A549 (cell line): ENCODE data around the gene ZNF532. TPM values are rescaled to one million over a fixed set of nuclear protein-coding genes. Genes with fewer than 3 reads are reported as not detected.
A peak's percentile ranks its signal among the peaks of the same experiment; 100 is the strongest.

Source experiments
- ATAC-seq, 2 experiments: fragments of 200-7000 bp in 1 of 2; fragments of >200 bp in 1 of 2; cut with Nextera tagmentation in 1 of 2; cut with Tn5 transposase in 1 of 2; 3 replicates each; pipeline versions ENCODE4 v1.8.0 to v1.9.1; 2018 to 2020; ENCODE audit warnings: mild to moderate bottlenecking in 1 of 2, moderate library complexity in 1 of 2
- CTCF ChIA-PET: fragments of 300-600 bp; sonication (Branson Sonifier 250); formaldehyde crosslinking; extraction: SDS; loops from one replicate; lab custom pipeline; 2021; ENCODE audit warnings: antibody characterized with exemption, inconsistent platforms; lab: Yijun Ruan, JAX
- POLR2A ChIA-PET: fragments of 350-600 bp; formaldehyde crosslinking; extraction: SDS; loops from one replicate; lab custom pipeline; 2021; ENCODE audit warnings: antibody characterized with exemption, inconsistent platforms; lab: Yijun Ruan, JAX
- DNase-seq, 2 experiments: peaks; one replicate each; pipeline versions ENCODE4 v3.0.0 to v3.0.0-alpha.2; 2011 to 2016; ENCODE audit warnings: low read depth in 1 of 2, low spot score in 1 of 2
- FAIRE-seq: peaks from 2 replicates; lab custom pipeline; 2011; peaks lifted over from hg19 to GRCh38; lab: Jason Lieb, UNC
- H3K27ac ChIP-seq, 2 experiments: fragments of >200 bp; sonication (Bioruptor Twin); formaldehyde crosslinking; 3 replicates each; pipeline ENCODE4 v1.5.1; 2016 to 2017
- H3K4me1 ChIP-seq: fragments of >200 bp; sonication (Bioruptor Twin); formaldehyde crosslinking; 3 replicates; pipeline ENCODE4 v1.6.1; 2016
- H3K4me2 ChIP-seq: fragments of >200 bp; sonication (Bioruptor Twin); formaldehyde crosslinking; 3 replicates; pipeline ENCODE4 v1.6.1; 2016
- H3K4me3 ChIP-seq: fragments of >200 bp; sonication (Bioruptor Twin); formaldehyde crosslinking; 3 replicates; pipeline ENCODE4 v1.5.1; 2016
- H3K9me3 ChIP-seq: fragments of >200 bp; sonication (Bioruptor Twin); formaldehyde crosslinking; 3 replicates; pipeline ENCODE4 v1.6.1; 2016
- BHLHE40 ChIP-seq: IDR thresholded peaks from 2 replicates; pipeline ENCODE4 v1.6.1; 2012; ENCODE audit warnings: low read depth, low read length, inconsistent platforms
- CBX8 ChIP-seq: fragments of 200-600 bp; sonication (generic); IDR thresholded peaks from 2 replicates; pipeline ENCODE4 v1.6.1; 2016
- CHD4 ChIP-seq: fragments of 200-600 bp; sonication (generic); IDR thresholded peaks from 2 replicates; pipeline ENCODE4 v1.6.1; 2016; ENCODE audit warnings: antibody characterized with exemption, mild to moderate bottlenecking, borderline replicate concordance
- CTCF ChIP-seq: fragments of >200 bp; sonication (Bioruptor Twin); formaldehyde crosslinking; IDR thresholded peaks from 3 replicates; pipeline ENCODE4 v1.5.1; 2016
- E2F6 ChIP-seq: IDR thresholded peaks from 2 replicates; pipeline ENCODE4 v1.6.1; 2012; ENCODE audit warnings: low read depth, borderline replicate concordance
- EHF ChIP-seq: fragments of 250-450 bp; sonication (Bioruptor Pico); IDR thresholded peaks from 2 replicates; pipeline ENCODE4 v1.5.0; 2020; ENCODE audit warnings: mild to moderate bottlenecking
- ELK1 ChIP-seq: fragments of 150-350 bp; IDR thresholded peaks from 2 replicates; pipeline ENCODE4 v1.6.1; 2014; ENCODE audit warnings: low read depth, mild to moderate bottlenecking, low read length
- FOSL2 ChIP-seq, 2 experiments: fragments of 450-650 bp in 1 of 2; fragments of >200 bp in 1 of 2; sonication (Bioruptor Twin) in 1 of 2; formaldehyde crosslinking; IDR thresholded peaks; 2 replicates each; pipeline versions ENCODE4 v1.5.0 to v1.6.1; 2016 to 2020; ENCODE audit warnings: mild to moderate bottlenecking in 1 of 2, moderate library complexity in 1 of 2
- FOXS1 ChIP-seq: fragments of 250-450 bp; sonication (Bioruptor Pico); IDR thresholded peaks from 2 replicates; pipeline ENCODE4 v1.5.0; 2020; ENCODE audit warnings: mild to moderate bottlenecking, moderate library complexity
- GATA3 ChIP-seq: IDR thresholded peaks from 2 replicates; pipeline ENCODE4 v1.6.1; 2012; ENCODE audit warnings: borderline replicate concordance
- HMGXB4 ChIP-seq: fragments of 250-450 bp; sonication (Bioruptor Pico); IDR thresholded peaks from 2 replicates; pipeline ENCODE4 v1.5.0; 2021; ENCODE audit warnings: mild to moderate bottlenecking, moderate library complexity, borderline replicate concordance
- HOXA7 ChIP-seq: fragments of 250-450 bp; sonication (Bioruptor Pico); IDR thresholded peaks from 2 replicates; pipeline ENCODE4 v1.5.0; 2020; ENCODE audit warnings: mild to moderate bottlenecking, moderate library complexity
- HOXB13 ChIP-seq: fragments of 250-450 bp; sonication (Bioruptor Pico); IDR thresholded peaks from 2 replicates; pipeline ENCODE4 v1.5.0; 2020; ENCODE audit warnings: low read depth, mild to moderate bottlenecking, moderate library complexity
- JUN ChIP-seq, 2 experiments: fragments of >200 bp; sonication (Bioruptor Twin); formaldehyde crosslinking; IDR thresholded peaks; 2 replicates in 1 of 2; 3 replicates in 1 of 2; pipeline ENCODE4 v1.6.1; 2016 to 2017
- KDM1A ChIP-seq: fragments of 200-600 bp; sonication (generic); IDR thresholded peaks from 2 replicates; pipeline ENCODE4 v1.6.1; 2016; ENCODE audit warnings: low read depth, mild to moderate bottlenecking
- KDM5A ChIP-seq: fragments of 200-600 bp; sonication (generic); IDR thresholded peaks from 2 replicates; pipeline ENCODE4 v1.6.1; 2016; ENCODE audit warnings: antibody characterized with exemption, mild to moderate bottlenecking
- MAFK ChIP-seq: fragments of 450-650 bp; IDR thresholded peaks from 2 replicates; pipeline ENCODE4 v1.6.1; 2014; ENCODE audit not compliant: partially characterized antibody
- NPAS2 ChIP-seq: fragments of 250-450 bp; sonication (Bioruptor Pico); IDR thresholded peaks from 2 replicates; pipeline ENCODE4 v1.8.0; 2022; ENCODE audit warnings: mild to moderate bottlenecking, moderate library complexity, borderline replicate concordance
- NR3C1 ChIP-seq: fragments of >200 bp; sonication (Bioruptor Twin); formaldehyde crosslinking; IDR thresholded peaks from 3 replicates; pipeline ENCODE4 v1.6.1; 2017
- RAD21 ChIP-seq, 2 experiments: fragments of >200 bp in 1 of 2; sonication (Bioruptor Twin) in 1 of 2; formaldehyde crosslinking in 1 of 2; IDR thresholded peaks in 1 of 2; conservative IDR thresholded peaks in 1 of 2; 2 replicates in 1 of 2; 3 replicates in 1 of 2; pipeline ENCODE4 v1.6.1; 2012 to 2018; ENCODE audit warnings: inconsistent platforms in 1 of 2
- RNF2 ChIP-seq: fragments of 200-600 bp; sonication (generic); IDR thresholded peaks from 2 replicates; pipeline ENCODE4 v1.6.1; 2016; ENCODE audit warnings: low read depth, mild to moderate bottlenecking, antibody characterized with exemption, moderate library complexity, borderline replicate concordance
- SREBF2 ChIP-seq: fragments of 450-650 bp; IDR thresholded peaks from 2 replicates; pipeline ENCODE4 v1.6.1; 2014; ENCODE audit warnings: mild to moderate bottlenecking, moderate library complexity
- TP53 ChIP-seq: fragments of 250-450 bp; sonication (Bioruptor Pico); IDR thresholded peaks from 2 replicates; pipeline ENCODE4 v1.5.0; 2021; ENCODE audit warnings: mild to moderate bottlenecking, moderate library complexity
- WGBS: methylation state at CpG from one replicate; pipeline ENCODE4 v1.1.6; 2017; ENCODE audit errors: missing lambda C conversion rate; 5-methylcytosine and 5-hydroxymethylcytosine counted together
- polyA minus RNA-seq: library from RNA; depleted of rRNA, polyadenylated mRNA; stranded (reverse); fragments of >200 nt; gene quantifications from 2 replicates; pipeline ENCODE4 v1.2.3, GENCODE V29; 2011; rRNA and poly(A)+ RNA removed
- polyA plus RNA-seq, 4 experiments: library from polyadenylated mRNA; depleted of rRNA in 3 of 4; stranded (reverse); fragments of >200 nt; fragmentation: RNase III in 1 of 4; extraction: RNeasy Plus Mini Kit Qiagen cat#74134 plus additional on column Dnase treatment in 1 of 4; gene quantifications; 2 replicates in 3 of 4; 3 replicates in 1 of 4; pipeline ENCODE4 v1.2.3, GENCODE V29; 2011 to 2017

ZNF532 gene
- polyA plus RNA-seq (2011; rRNA removed) (64.6 and 76.5 TPM in 2 replicates), polyA plus RNA-seq (2017; fragmentation: RNase III; extraction: RNeasy Plus Mini Kit Qiagen cat#74134 plus additional on column Dnase treatment) (26.8 to 31.4 TPM (median 27.1 TPM) in 3 replicates), polyA minus RNA-seq (141 and 157 TPM in 2 replicates)
- polyA plus RNA-seq (2012; cell fraction: cytosol; rRNA removed), result 26.3 and 28.2 TPM in 2 replicates
- polyA plus RNA-seq (2012; cell fraction: nucleus; rRNA removed), result 28.7 and 40.5 TPM in 2 replicates

GRCh38 chr18:58864146-58865032 is at the start of gene ZNF532:
TSS of gene ZNF532 (plus strand) at chr18:58864877. CDS start in a region left out here.
- H3K9me3 ChIP-seq, result no peaks in the 10 kb centered on the region
- no peak for FAIRE-seq
- ChIA-PET CTCF (interaction anchor here (0.9 to 1.8 kb wide), 4 partner anchors 15 to 206 kb away, joined by 3 to 6 read pairs (median 4); no protein-coding TSS in a partner anchor), POLR2A (interaction anchor here (1.7 to 2.6 kb wide), 2 partner anchors 75 to 79 kb away, joined by 7 to 14 read pairs; no protein-coding TSS in a partner anchor)
- H3K27ac ChIP-seq, result peak within 1 kb of the TSS; percentile 99
- peaks cover 54% of the 10 kb centered on the region for H3K4me1 ChIP-seq
- peak; percentile 60 to 76; a peak in 5 of 6 replicates for ATAC-seq
- WGBS, result 18% methylated on average over 12 of the region's 17 CpGs
- H3K4me2 ChIP-seq, result peak within 1 kb of the TSS; percentile 84
- TF ChIP-seq HOXB13 (CRISPR knock-in tag), result no peak
- no peak for TF ChIP-seq ELK1
- no peak for TF ChIP-seq KDM5A
- no peak for TF ChIP-seq FOSL2 (IDR thresholded peaks at IDR 0.05)
- TF ChIP-seq FOSL2 (CRISPR knock-in tag; IDR thresholded peaks at IDR 0.05), result no peak
- no peak for TF ChIP-seq RAD21 (conservative IDR thresholded peaks at IDR 0.05 in 1 of 2, IDR thresholded peaks at IDR 0.05 in 1 of 2)
- TF ChIP-seq FOXS1, result no peak
- TF ChIP-seq GATA3, result no peak
- no peak for TF ChIP-seq RNF2
- TF ChIP-seq SREBF2, result no peak
- DNase-seq, result peak; percentile 42 to 69
- H3K4me3 ChIP-seq, result peak within 1 kb of the TSS; percentile 54

GRCh38 chr18:58819051-58819450 is 45.6 kb upstream of the ZNF532 start:
- WGBS, result 85% methylated on average over 4 of the region's 4 CpGs
- H3K4me2 ChIP-seq, result no peak overlapping the region
- FAIRE-seq (no peak), ATAC-seq (no peak), DNase-seq (no peak)
- ChIA-PET CTCF (interaction anchor here (1.2 to 1.4 kb wide), 2 partner anchors 12 to 33 kb away, joined by 3 to 4 read pairs; no protein-coding TSS in a partner anchor), POLR2A (no interaction called here)
- H3K9me3 ChIP-seq, result no peaks in the 10 kb centered on the region
- no peak for TF ChIP-seq FOXS1
- TF ChIP-seq TP53 (CRISPR knock-in tag), result no peak
- TF ChIP-seq CHD4, result no peak
- no peak for TF ChIP-seq GATA3
- no peak for TF ChIP-seq FOSL2 (IDR thresholded peaks at IDR 0.05)
- no peak for TF ChIP-seq FOSL2 (CRISPR knock-in tag; IDR thresholded peaks at IDR 0.05)
- H3K4me1 ChIP-seq, result 0 out of 3 replicates have a peak, but pooled peaks cover 4% of the 10 kb centered on the region
- H3K27ac ChIP-seq, result no peak overlapping the region
- H3K4me3 ChIP-seq, result no peak overlapping the region

GRCh38 chr18:58820251-58820650 is 44.4 kb upstream of the ZNF532 start:
- ChIA-PET CTCF (interaction anchor here (1.2 to 1.4 kb wide), 2 partner anchors 13 to 34 kb away, joined by 3 to 4 read pairs; no protein-coding TSS in a partner anchor), POLR2A (no interaction called here)
- DNase-seq, result no peak
- Histone ChIP-seq H3K4me1 (peaks cover 9% of the 10 kb centered on the region; the same call in 1 of the 3 replicates), H3K27ac (no peak overlapping the region), H3K4me3 (no peak overlapping the region), H3K4me2 (no peak overlapping the region), H3K9me3 (no peaks in the 10 kb centered on the region)
- no peak for ATAC-seq
- WGBS, result 89% methylated on average over 3 of the region's 3 CpGs
- no peak for FAIRE-seq
- no peak for TF ChIP-seq CTCF
- no peak for TF ChIP-seq JUN (IDR thresholded peaks at IDR 0.05)
- TF ChIP-seq BHLHE40, result no peak
- no peak for TF ChIP-seq CBX8
- TF ChIP-seq KDM1A, result no peak
- TF ChIP-seq E2F6, result no peak
- TF ChIP-seq CHD4, result no peak
- no peak for TF ChIP-seq SREBF2
- no peak for TF ChIP-seq HOXA7 (CRISPR knock-in tag)
- TF ChIP-seq NR3C1, result no peak
- TF ChIP-seq NPAS2 (CRISPR knock-in tag), result no peak
- no peak for TF ChIP-seq MAFK
- TF ChIP-seq EHF, result no peak
- no peak for TF ChIP-seq HMGXB4 (CRISPR knock-in tag)
